Head of caudate nucleus (tissue), 42 donors: ENCODE results near the gene MAPK7.

ENCODE experiments used
- DNase-seq, 42 donors: peaks; one replicate each; pipeline versions ENCODE4 v3.0.0 to v3.0.0-alpha.2; 2020 to 2021; ENCODE audit warnings: mixed read lengths in 7 of 42
- intact Hi-C: fragments of 100-400 bp; cut with DNase I; formaldehyde crosslinking; loops from one replicate; pipeline ENCODE4 v1.15.0; 2022

The MAPK7 gene

GRCh38 chr17:19431691-19432090, 53.4 kb downstream of the MAPK7 start:
- DNase-seq, result no peak
- intact Hi-C loops, result loop anchor here (10.0 kb wide), 1 partner anchor 77 kb away; no protein-coding TSS in a partner anchor
